BLaER1 (cell line): Measurements from ENCODE around the gene BRAP.
"Not testable (repeated sequence)": the region's sequence is repeated elsewhere in the genome, so short reads cannot be mapped to it uniquely, and the experiment has no call there.

Experiments used
- H3K27ac ChIP-seq: shearing (Covaris generic); formaldehyde crosslinking; 2 replicates; pipeline ENCODE4 v1.8.1; 2022
- H3K27me3 ChIP-seq: shearing (Covaris generic); formaldehyde crosslinking; 2 replicates; pipeline ENCODE4 v1.8.1; 2022
- H3K36me3 ChIP-seq: shearing (Covaris generic); formaldehyde crosslinking; 2 replicates; pipeline ENCODE4 v1.8.1; 2022
- H3K4me1 ChIP-seq: shearing (Covaris generic); formaldehyde crosslinking; 2 replicates; pipeline ENCODE4 v1.8.1; 2022
- H3K4me2 ChIP-seq: shearing (Covaris generic); formaldehyde crosslinking; 2 replicates; pipeline ENCODE4 v1.8.1; 2022
- H3K4me3 ChIP-seq: shearing (Covaris generic); formaldehyde crosslinking; 2 replicates; pipeline ENCODE4 v1.8.1; 2022
- H3K9ac ChIP-seq: shearing (Covaris generic); formaldehyde crosslinking; 2 replicates; pipeline ENCODE4 v1.8.1; 2022
- H3K9me3 ChIP-seq: shearing (Covaris generic); formaldehyde crosslinking; 2 replicates; pipeline ENCODE4 v1.8.1; 2022
- H4K20me1 ChIP-seq: shearing (Covaris generic); formaldehyde crosslinking; 2 replicates; pipeline ENCODE4 v1.8.1; 2022
- Cebpa-rat ChIP-seq: shearing (Covaris generic); IDR thresholded peaks from 2 replicates; pipeline ENCODE4 v1.8.1; 2022

Gene BRAP

GRCh38 chr12:111616177-111616623 lies 69.6 kb downstream of the BRAP start:
- Histone ChIP-seq H3K4me3 (no peak overlapping the region), H3K36me3 (no peaks in the 10 kb centered on the region), H3K27ac (no peak overlapping the region), H4K20me1 (no peaks in the 10 kb centered on the region), H3K27me3 (no peaks in the 10 kb centered on the region), H3K9me3 (no peaks in the 10 kb centered on the region), H3K4me1 (no peaks in the 10 kb centered on the region), H3K9ac (no peak overlapping the region), H3K4me2 (no peak overlapping the region)
- peak; percentile 55; the same call in 1 of the 2 replicates for TF ChIP-seq Cebpa-rat

- no peak for TF ChIP-seq Cebpa-rat
- no peaks in the 10 kb centered on the region for H3K27me3 ChIP-seq
These were observed 78.5 kb downstream of the BRAP start for GRCh38 chr12:111607239-111607638.

DNA sequence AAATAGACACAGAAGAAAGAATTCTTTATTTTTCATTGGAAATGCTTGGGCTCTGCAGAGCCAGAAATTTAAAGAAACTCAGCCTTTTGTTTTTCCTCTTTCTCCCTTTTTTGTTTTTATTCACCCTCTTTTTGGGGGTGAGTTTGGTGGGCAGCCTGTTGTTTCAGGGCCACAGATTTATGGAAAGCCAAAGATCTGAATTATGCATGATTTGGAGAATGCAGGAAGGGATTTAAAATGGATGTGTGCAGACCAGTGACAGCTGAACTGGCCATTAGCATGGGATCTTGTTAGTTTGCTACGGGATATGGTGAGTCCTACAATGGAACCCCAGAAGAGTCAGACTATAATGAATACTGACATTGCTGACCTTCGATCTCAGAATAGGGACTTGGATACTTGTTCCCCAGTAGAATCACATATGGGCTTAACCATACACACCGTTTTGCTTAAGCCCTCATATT lies 79.0 kb downstream of the BRAP start:
- H3K27ac ChIP-seq, result no peak overlapping the region
- H3K9me3 ChIP-seq, result no peaks in the 10 kb centered on the region
- TF ChIP-seq Cebpa-rat, result no peak
- no peak overlapping the region for H3K4me3 ChIP-seq
- H3K27me3 ChIP-seq, result no peaks in the 10 kb centered on the region
- H3K4me1 ChIP-seq, result no peaks in the 10 kb centered on the region
- no peak overlapping the region for H3K4me2 ChIP-seq
- H3K36me3 ChIP-seq, result no peaks in the 10 kb centered on the region
- no peak overlapping the region for H3K9ac ChIP-seq
- H4K20me1 ChIP-seq, result no peaks in the 10 kb centered on the region

More at GRCh38 chr12:111607239-111607638, 78.5 kb downstream of the BRAP start:
- H3K36me3 ChIP-seq, result no peaks in the 10 kb centered on the region
- no peak overlapping the region for H3K27ac ChIP-seq
- no peak overlapping the region for H3K9ac ChIP-seq
- H3K4me2 ChIP-seq, result no peak overlapping the region
- H4K20me1 ChIP-seq, result no peaks in the 10 kb centered on the region
- H3K9me3 ChIP-seq, result no peaks in the 10 kb centered on the region
- no peaks in the 10 kb centered on the region for H3K4me1 ChIP-seq
- H3K4me3 ChIP-seq, result no peak overlapping the region

GRCh38 chr12:111605911-111606766 lies 79.6 kb downstream of the BRAP start:
- Histone ChIP-seq H3K27me3 (no peaks in the 10 kb centered on the region), H3K4me2 (no peak overlapping the region), H4K20me1 (no peaks in the 10 kb centered on the region), H3K9me3 (no peaks in the 10 kb centered on the region), H3K4me3 (no peak overlapping the region), H3K4me1 (no peaks in the 10 kb centered on the region), H3K36me3 (no peaks in the 10 kb centered on the region), H3K9ac (no peak overlapping the region), H3K27ac (no peak overlapping the region)
- no peak for TF ChIP-seq Cebpa-rat

DNA sequence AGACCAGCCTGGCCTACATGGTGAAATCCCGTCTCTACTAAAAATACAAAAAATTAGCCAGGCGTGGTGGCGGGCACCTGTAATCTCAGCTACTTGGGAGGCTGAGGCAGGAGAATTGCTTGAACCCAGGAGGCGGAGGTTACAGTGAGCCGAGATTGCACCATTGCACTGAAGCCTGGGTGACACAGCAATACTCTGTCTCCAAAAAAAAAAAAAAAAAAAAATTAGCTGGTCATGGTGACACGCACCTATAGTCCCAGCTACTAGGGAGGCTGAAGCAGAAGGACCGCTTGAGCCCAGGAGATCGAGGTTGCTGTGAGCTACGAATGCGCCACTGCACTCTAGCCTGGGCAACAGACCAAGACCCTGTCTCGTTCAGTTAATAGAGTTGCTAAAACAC lies 82.9 kb downstream of the BRAP start:
- H3K36me3 ChIP-seq, H3K27ac ChIP-seq, H4K20me1 ChIP-seq, H3K9ac ChIP-seq, H3K9me3 ChIP-seq, H3K4me2 ChIP-seq, H3K27me3 ChIP-seq, H3K4me3 ChIP-seq: not testable (repeated sequence)
- H3K4me1 ChIP-seq, result peaks cover 13% of the 10 kb centered on the region

GRCh38 chr12:111602348-111602747 lies 83.4 kb downstream of the BRAP start:
- H4K20me1 ChIP-seq, result peaks cover 11% of the 10 kb centered on the region
- no peak overlapping the region for H3K9ac ChIP-seq
- no peak for TF ChIP-seq Cebpa-rat
- H3K9me3 ChIP-seq, result no peaks in the 10 kb centered on the region
- H3K4me2 ChIP-seq, result no peak overlapping the region
- H3K4me1 ChIP-seq, result peaks cover 13% of the 10 kb centered on the region
- no peak overlapping the region for H3K4me3 ChIP-seq
- no peaks in the 10 kb centered on the region for H3K36me3 ChIP-seq
- no peaks in the 10 kb centered on the region for H3K27me3 ChIP-seq
- no peak overlapping the region for H3K27ac ChIP-seq

DNA sequence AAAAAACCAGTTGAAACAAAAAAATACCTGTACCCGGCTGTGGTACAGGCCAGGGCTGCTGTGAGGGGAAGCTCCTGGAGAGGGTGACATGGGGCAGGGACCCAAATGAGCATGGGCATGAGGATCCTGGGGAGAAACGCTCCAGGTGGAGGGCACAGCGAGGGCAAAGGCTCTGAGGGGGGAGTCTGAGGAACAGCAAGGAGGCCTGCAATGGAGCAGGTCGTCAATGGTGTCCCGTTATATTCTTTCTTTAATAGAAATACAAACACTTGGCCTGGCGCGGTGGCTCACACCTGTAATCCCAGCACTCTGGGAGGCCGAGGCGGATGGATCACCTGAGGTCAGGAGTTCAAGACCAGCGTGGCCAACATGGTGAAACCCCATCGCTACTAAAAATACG lies 84.8 kb downstream of the BRAP start:
- H3K4me1 ChIP-seq, result peaks cover 27% of the 10 kb centered on the region
- not testable (repeated sequence) for H3K4me2 ChIP-seq, H3K27me3 ChIP-seq, H3K36me3 ChIP-seq, H3K4me3 ChIP-seq, H3K27ac ChIP-seq, H3K9ac ChIP-seq, H3K9me3 ChIP-seq
- H4K20me1 ChIP-seq, result peaks cover 25% of the 10 kb centered on the region

GRCh38 chr12:111600205-111600642 lies 85.5 kb downstream of the BRAP start:
- Histone ChIP-seq H3K27ac (peak overlapping the region; percentile 100), H3K9ac (peak overlapping the region; percentile 98), H3K36me3 (no peaks in the 10 kb centered on the region), H4K20me1 (peaks cover 32% of the 10 kb centered on the region), H3K4me3 (peak overlapping the region; percentile 99), H3K27me3 (no peaks in the 10 kb centered on the region), H3K4me2 (peak overlapping the region; percentile 91), H3K4me1 (peaks cover 34% of the 10 kb centered on the region), H3K9me3 (no peaks in the 10 kb centered on the region)
- no peak for TF ChIP-seq Cebpa-rat

DNA sequence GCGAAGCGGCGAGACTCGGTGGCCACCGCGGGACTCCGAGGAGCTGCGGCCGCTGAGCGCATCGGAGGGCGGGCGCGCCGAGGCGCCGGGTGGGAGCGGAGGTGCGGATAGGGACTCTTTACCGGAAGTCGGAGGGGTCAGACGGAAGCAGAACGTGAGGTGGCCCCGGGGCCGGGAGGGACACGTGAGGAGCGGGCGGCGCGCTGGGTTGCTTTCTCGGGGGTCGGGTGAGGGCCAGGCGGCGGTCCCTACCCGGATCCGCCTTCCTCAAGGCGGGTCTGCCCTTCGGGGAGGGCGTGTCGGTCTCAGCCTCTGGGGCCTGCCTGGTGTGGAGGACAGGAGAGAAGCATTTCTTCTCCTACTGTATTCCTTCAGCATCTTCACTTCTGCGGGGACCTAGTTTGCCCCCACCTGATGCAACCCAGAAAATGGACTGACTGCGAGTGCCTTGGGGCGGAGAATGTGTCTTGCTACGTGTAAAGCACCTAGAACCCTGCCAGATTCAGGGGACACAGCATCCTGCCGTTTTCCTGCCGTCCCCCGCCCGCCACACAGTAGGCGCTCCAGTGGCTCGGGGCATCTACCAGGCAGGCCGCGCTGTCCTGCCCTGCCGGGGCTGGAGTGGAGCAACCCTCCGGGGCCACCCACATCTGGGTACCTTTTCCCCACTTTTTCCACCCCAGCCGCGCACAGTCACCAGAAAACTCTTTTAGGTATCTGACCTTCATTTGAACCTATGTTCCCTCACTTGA lies 86.1 kb downstream of the BRAP start:
- TF ChIP-seq Cebpa-rat, result no peak
- Histone ChIP-seq H3K9ac (peak overlapping the region; percentile 98), H4K20me1 (peaks cover 38% of the 10 kb centered on the region), H3K36me3 (no peaks in the 10 kb centered on the region), H3K27ac (peak overlapping the region; percentile 100), H3K4me2 (peak overlapping the region; percentile 91), H3K27me3 (no peaks in the 10 kb centered on the region), H3K4me1 (peaks cover 39% of the 10 kb centered on the region), H3K4me3 (peak overlapping the region; percentile 99), H3K9me3 (no peaks in the 10 kb centered on the region)
